ENCODE results near the gene MRC2. TPM values are rescaled to one million over a fixed set of nuclear protein-coding genes. Genes with fewer than 3 reads are reported as not detected.
A peak's percentile ranks its signal among the peaks of the same experiment; 100 is the strongest.

The MRC2 gene
- total RNA-seq, 1 donor from 2014 or later: 18.1 TPM

DNA sequence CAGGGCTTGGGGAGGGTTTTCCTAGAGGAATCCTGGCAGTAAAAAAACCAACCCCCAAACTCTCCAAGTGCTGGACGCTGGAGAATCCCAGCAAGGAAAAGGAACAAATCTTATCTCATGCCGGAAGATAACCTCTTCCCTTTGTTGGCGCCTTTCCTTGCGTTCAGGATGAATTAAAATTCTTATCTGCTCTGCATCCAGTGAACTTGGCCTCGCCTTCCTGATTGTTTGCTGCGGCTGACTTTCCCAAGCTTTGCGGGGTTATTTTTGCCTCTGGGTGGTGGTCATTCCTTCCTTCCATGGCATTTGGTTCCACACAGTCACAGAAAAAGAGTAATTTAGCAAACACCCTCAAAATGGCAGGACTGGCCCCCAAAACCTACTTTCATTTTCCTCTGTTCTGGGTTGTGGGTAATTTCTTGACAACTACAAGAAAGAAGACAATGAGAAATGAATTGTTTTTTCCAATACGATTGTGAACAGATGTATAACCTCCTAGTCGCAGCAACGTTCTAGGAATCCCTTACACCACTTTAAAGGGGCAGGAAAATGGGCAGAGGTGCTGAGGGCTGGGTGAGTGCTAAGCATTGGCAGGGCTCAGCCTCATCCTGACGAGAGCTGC lies 77.8 kb downstream of the MRC2 start:
- ATAC-seq: peak; percentile 3
- intact Hi-C loops (cut with micrococcal nuclease): no loop called here
- DNase-seq: no peak

DNA sequence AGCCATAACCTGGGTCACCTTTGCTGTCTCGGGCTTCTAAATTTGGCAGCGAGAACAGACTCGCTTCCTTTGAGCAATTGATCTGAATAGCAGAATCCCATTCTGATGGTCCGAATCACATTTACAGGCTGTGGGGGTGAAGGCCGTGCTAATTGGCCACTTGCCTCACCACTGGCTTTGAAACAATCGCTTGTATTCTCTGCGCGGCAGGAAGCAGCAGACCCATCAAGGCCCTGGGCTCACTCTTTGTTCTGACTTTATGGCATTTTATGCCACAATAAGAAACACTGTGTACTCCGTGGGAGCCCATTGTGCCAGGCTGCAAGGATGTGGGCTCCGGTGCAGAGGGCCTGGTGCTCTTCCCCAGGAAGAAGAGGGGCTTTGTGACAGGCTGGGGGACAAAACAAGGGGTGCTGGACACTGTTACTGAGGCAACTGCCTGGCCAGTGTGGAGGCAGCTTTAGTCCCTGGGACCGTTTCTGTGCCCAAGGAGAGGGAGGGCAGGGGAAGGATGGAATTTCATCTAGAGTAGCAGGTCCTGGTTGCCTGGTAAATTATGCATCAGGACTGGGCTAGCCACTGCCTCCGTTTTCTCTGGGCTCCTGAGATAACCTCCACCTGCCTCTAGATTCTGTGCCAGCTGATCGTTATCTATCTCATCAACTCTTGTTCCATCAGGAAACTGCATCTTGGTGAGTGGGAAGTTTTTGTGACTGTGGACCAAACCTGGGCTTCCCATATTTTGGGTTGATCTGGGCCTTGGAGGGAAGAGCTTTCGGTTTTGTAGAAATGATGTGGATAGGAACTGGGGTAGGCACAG lies 78.5 kb downstream of the MRC2 start:
- intact Hi-C loops (cut with micrococcal nuclease): no loop called here

DNA sequence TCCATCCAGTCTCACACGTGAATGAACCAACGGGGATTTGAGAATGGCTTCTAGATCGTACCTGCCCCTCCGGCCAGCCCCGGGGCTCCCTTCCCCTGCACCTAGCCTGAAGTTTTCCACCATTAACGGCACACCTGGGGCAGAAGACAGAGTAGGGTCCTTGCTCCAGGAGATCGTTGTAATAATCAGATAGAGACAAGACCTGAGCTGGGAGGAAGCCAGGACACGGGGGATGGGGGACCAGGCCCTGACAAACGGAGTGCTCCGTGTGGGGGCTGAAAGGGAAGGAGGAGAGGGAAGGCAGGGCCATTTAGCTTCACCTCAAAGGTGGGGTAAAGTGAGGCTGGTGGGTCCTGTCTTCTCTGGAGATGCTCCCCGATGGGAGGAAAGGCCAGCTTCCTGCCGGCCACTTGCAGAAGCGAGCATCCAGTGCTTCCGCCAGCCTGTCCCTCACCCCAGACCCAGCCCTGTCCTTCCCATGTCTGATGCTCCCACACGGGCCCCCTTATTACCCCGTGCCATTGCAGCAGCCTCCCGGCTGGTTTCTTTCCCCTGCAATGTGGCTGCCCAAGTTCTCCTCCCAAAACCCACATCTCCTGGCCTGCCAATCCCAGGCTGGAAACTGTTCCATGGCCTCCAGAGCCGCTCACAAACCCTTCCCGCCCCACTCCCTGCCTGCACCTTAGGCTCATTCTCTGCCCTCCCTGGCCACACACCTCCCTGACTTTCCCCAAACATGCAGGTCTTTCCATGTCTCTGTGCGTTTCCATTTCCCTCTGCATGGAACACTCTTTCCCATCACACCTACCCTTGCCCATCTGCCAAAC lies 79.3 kb downstream of the MRC2 start:
- intact Hi-C loops (cut with micrococcal nuclease): no loop called here
- ATAC-seq (no peak), DNase-seq (no peak)

More for the DNA sequence above, 78.5 kb downstream of the MRC2 start:
- DNase-seq: no peak
- ATAC-seq: peak; percentile 34

DNA sequence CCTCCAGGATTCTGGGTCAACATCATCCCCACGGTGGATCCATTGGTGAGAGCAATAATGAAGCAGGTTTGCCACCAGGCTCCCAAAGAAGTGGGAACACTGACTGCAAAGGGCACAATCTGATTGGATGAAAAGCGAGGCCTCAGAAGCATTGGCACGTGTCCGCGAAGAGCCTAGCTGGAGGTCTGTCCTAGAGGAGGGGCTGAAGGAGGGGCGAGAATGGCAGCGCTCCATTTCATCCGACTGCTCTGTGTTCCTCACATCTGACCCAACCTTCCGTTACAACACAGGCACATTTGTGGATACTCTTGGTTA lies 79.9 kb downstream of the MRC2 start:
- ATAC-seq: no peak
- no peak for DNase-seq
- intact Hi-C loops (cut with micrococcal nuclease): no loop called here

DNA sequence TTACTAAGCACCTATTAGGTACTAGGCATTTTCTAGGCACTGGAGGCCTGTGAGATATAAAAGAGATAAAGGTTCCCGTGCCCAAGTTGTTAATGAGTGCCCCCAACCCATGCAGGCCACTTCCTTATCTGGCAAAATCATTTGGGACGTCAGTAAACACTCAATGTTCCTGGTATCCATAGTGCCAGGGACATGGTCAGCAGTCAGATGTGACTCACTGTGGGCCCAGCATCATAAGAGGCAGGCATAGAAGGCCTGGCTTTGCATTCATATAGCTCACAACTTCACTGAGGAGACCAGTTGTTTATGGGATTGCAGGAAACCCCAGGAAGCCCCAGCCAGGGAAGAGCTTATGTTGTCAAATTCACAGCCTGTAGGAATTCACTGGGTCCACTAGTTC lies 81.1 kb downstream of the MRC2 start:
- no peak for ATAC-seq
- no peak for DNase-seq
- intact Hi-C loops (cut with micrococcal nuclease): no loop called here

DNA sequence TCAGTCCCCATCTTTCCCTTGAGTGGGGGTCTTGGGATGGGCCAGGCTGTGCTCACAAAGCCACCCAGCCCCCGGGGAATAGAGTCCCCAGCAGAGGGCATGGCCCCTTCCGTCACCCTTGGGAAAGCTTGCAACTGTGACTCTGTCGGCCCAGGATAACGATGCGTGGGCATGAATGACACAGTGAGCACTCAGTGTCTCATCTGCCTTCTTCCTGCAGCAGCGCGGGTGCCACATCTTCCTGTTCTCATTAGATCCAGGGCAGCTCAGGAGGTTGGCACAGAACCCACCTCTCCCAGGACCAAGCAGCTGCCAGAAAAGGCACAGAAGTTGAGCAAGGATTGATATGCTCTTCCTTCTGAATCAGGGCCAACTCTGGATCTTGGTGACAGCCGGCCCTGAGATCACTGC lies 84.7 kb downstream of the MRC2 start:
- ATAC-seq: no peak
- no peak for DNase-seq
- intact Hi-C loops (cut with micrococcal nuclease): no loop called here

DNA sequence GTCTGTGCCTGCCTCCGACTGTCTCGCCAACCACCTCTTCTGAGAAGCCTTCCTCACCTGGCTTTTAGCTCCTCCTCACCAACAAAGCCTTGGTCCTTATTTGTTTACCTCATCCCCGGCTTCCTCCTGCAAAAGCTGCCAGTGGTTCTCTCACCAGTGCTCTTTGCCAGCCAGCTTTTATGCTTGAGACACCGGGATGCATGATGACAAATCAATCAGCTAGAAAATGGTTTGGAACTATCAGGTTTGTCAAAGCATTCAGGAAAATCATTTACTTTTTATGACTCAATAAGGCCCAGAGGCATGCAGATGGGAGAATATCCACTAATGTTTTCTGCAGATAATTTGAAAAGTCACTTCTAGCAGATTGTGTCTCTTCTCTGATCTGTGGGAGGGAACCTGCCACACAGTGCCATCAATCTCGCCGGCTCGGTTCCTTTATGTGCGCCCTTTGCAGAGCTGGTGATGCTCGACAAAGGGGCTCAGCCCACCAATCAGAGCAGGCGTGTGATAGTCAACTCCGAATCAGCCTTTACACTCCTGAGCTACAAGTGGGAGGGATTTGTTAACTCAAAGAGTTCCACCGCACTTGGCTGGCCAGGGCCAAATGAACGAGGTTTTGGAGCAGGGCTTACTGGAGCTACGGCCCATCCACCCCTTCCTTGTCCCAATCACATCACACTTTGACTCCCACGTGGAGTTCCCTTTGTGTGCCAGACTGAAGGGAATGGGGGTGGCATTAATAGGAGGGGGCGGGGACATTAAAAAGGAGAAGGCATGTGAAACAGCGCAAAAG lies 85.8 kb downstream of the MRC2 start:
- no peak for ATAC-seq
- intact Hi-C loops (cut with micrococcal nuclease): no loop called here
- no peak for DNase-seq

DNA sequence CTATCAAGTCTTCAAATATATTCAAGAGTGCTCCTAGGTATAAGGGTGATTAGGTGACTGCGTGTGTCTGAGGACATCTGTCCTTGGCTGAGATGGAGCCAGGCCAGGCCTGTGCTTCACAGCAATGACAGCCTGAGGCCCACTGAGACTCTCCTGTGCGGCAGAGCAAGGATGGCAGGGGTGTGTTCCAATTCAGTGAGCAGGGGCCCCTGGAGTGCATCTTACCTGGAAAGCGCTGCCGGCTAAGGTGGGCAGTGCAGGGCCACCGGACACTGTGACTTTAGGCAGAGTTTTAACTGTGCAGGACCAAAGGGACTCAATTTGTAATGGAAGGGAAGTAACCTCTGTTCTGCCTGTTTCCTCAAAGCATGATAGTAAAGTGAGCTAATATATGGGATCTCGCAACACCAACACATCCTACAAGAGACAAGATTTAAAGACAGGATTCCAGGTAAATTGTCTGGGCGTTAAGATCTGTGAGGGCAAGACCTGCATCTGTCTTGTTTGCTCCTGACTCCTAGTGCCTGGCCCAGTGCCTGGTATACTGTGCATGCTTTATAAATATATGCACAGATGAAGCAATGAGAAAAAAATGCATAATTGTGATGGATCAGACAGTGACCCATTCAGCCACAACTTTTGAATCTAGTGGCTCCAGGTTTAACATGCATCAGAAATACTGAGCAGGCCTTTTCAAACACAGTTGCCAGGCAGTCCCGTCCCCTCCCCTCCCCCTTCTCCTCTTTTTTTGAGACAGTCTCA lies 86.7 kb downstream of the MRC2 start:
- DNase-seq: no peak
- no peak for ATAC-seq
- intact Hi-C loops (cut with micrococcal nuclease): no loop called here

DNA sequence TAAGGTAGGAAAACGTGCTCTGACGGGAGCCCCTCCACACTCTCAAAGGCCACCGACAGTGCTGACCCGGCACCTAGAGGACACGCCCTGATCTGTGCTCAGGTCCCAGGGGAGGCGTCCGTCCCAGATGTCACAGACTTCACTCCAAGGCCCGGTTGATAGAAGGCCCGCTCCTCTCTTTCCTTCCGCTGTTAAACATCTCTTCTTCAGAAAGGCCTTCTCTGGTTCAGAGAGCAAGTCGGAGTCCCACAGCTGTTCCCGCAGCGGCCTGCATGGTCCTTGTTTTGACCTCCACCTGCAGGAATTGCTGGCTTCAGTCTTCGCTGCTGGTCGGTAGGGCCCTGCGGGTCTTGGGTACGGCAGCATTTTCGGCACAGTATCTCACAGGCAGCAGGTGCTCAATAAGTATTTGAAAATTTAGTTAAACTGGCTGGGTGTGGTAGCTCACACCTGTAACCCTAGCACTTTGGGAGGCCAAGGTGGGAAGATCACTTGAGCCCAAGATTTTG lies 88.5 kb downstream of the MRC2 start:
- intact Hi-C loops (cut with micrococcal nuclease): no loop called here
- DNase-seq (no peak), ATAC-seq (no peak)

DNA sequence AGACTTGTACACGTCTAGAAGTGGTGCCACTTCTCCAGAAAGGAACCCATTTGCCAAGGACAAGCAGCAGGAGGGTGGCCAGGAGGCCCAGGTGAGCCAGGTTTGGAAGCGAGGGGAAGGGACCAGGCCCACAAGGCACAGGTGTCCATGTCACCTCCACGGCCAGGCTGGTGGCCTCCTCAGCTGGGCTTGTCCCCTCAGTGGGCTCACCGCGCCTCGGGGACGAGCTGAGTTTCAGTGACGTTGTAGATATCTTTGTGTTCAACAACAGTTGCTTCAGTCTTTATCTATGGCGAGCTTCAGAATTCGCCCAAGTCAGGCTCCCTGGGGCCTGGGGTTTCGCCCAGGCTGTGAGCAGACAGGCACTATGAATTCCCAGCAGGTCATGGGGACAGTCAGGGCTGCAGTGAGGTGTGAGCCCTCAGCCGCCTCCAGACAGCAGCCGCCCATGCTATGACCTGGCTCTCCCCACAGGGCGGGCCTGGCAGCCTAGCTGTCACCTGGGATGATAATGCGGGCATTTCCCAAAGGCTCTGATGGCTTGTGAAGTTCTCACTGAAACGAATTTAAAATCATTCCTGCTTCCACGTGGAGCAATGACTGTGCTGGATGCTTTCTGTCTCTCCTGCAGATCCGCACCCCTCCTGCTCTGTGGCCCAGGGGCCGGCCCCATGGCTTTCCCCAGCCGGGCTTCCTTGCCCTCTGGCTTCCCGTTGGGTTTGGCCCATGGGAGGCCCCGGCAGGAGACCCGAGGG lies 89.5 kb downstream of the MRC2 start:
- intact Hi-C loops (cut with micrococcal nuclease): no loop called here
- DNase-seq: no peak
- ATAC-seq: no peak

DNA sequence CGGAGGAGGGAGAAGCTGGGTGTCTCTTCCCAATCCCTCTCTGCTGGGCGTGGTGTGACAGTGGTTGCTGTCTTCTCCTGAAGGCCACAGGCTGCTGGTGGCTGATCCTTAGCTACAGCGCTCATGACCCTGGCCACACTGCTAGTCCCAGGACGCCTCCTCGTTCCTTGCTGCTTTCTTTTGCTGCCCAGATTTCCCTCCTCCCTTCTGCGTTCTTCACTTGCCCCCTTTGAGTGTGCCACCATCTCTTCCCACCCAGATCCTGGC lies 90.1 kb downstream of the MRC2 start:
- intact Hi-C loops (cut with micrococcal nuclease): no loop called here
- ATAC-seq: no peak
- no peak for DNase-seq

DNA sequence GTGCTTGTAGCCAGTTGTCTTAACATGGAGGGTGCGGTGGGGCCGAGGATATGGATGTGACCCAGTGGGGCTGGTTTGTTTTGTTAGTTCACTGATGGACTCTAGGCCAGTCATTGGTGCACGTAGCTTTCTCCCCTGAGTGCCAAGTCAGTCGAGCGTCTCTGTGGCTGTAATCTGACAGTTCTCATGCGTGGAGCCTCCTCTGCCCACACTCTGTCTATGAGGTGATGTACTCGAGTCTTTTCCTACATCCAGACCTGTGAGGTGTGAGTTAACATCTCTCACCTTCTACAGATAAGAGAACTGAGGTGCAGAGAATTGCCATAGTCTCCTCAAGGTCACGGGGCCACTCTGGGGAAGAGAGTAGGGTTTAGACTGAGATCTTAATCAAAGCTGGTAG lies 90.4 kb downstream of the MRC2 start:
- ATAC-seq: no peak
- intact Hi-C loops (cut with micrococcal nuclease): no loop called here
- no peak for DNase-seq

DNA sequence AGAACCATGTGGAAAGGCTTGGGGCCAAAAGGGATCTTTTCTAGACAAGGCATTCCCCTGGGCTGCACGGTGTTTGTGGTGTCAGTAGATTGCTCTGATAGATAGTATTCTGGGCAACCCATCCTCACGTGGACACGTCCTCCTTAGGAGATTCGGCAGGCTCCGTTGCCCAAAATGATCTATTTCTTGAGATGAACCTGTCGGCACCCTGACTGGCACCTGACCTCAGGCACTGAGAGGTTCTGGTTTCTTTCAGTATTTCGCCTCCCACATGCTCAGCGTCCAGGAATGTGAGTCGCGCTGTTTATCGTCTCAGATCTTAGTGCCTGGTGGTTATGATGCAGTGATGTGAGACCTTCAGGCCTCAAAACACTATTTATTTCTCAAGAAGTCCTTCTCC lies 91.0 kb downstream of the MRC2 start:
- intact Hi-C loops (cut with micrococcal nuclease): no loop called here
- DNase-seq: no peak
- ATAC-seq: no peak

DNA sequence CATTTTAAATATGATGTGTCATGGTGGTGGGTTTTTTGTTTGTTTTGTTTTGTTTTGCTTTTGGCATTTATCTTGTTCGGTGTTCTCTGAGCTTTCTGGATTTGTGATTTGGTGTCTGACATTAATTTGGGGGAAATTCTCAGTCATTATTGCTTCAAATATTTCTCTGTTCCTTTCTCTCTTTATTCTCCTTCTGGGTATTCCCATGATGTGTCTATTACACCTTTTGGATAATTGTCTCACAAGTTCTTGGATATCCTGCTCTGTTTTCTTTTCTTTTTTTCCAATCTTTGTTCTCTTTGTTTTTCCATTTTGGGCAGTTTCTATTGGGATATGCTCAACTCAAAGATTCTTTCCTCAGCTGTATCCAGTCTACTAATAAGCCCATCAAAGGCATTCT lies 92.1 kb downstream of the MRC2 start:
- DNase-seq (no peak), ATAC-seq (no peak)
- intact Hi-C loops (cut with micrococcal nuclease): no loop called here

DNA sequence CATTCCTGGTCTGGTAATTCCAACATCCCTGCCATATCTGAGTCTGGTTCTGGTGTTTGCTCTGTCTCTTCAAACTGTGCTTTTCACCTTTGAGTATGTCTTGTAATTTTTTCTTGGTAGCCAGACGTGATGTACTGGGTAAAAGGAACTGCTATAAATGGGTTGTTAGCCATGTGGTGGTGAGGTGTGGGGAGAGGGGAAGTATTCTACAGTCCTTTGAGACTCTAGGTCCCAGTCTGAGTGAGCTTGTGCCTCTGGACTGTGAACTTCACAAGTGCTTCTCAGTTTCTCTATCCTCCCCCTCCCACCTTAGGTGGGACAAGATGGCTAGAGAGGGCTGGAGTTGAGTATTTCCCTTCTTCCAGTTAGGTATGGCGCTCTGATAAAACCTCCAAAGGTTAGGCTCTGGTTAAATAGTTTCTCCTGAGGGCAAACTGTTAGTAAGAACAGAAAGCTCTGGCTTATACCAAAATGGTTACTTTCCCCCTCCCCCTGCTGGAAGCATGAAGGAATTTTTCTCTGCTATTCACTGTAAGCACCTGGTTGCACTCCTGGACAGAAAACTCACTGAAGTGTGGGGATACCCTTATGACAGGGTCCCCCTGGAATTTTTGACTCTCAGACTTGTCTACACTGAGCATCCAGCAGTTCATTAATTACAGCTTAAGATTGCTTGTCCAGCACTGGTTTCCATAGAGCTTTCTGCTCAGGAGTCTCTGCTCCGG lies 92.8 kb downstream of the MRC2 start:
- ATAC-seq: no peak
- intact Hi-C loops (cut with micrococcal nuclease): no loop called here
- DNase-seq: no peak

DNA sequence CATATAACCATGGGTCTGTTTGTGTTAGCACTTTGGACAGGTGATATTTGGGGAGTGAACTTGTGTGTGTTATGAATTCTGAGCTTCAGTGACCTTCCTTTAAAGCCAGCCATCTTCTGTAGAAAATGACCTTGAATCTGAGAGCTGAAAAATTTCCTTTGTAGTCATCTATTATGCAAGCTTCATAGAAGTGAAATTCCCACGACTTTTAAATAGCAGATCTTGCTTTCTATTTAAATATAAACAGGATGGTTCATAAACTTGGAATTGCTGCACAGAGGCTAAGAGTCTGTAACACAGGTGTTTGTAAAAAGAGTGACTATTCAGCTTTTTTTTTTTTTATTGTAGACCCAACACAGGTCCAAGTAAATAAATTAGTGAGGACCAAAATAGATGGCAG lies 95.2 kb downstream of the MRC2 start:
- ATAC-seq: no peak
- no peak for DNase-seq
- intact Hi-C loops (cut with micrococcal nuclease): no loop called here

DNA sequence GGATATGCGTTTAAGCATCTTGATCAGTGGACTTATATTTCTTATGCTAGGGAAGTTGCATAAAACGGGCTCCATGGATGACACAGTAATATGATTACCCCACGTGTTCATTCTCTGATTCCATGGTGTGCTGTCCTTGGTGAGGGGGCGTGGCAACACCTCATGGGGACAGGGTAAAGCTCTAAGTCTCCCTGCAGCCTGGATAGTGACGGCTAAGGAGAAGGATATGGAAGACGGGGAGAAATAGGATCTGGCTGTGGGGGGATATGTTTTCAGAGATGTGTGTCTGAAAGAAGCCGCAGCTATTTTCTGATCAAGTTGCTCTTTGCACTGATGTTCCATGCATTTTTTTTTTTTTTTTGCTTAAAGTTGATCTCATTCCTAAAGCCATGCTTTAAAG lies 96.4 kb downstream of the MRC2 start:
- no peak for DNase-seq
- no peak for ATAC-seq
- intact Hi-C loops (cut with micrococcal nuclease): no loop called here

All from left ventricle myocardium superior (tissue), 1 donor.